Neural crest cell (in vitro differentiated cells): ENCODE data around the gene IKZF2. TPM values are rescaled to one million over a fixed set of nuclear protein-coding genes. Genes with fewer than 3 reads are reported as not detected.

Experiments
- DNase-seq: peaks from one replicate; pipeline ENCODE4 v3.0.0; 2021; ENCODE audit warnings: low read depth, mixed read lengths, low spot score
- H3K27ac Mint-ChIP-seq: one replicate; pipeline ENCODE4 v1.8.0; 2021; ENCODE audit warnings: mild to moderate bottlenecking, mixed read lengths; ENCODE audit not compliant: unreplicated experiment
- H3K27me3 Mint-ChIP-seq: 2 replicates; pipeline ENCODE4 v1.8.0; 2021; ENCODE audit warnings: low read depth, mild to moderate bottlenecking, mixed read lengths
- H3K36me3 Mint-ChIP-seq: 2 replicates; pipeline ENCODE4 v1.8.0; 2021; ENCODE audit warnings: low read depth, mild to moderate bottlenecking, mixed read lengths
- H3K4me1 Mint-ChIP-seq: 2 replicates; pipeline ENCODE4 v1.8.0; 2021; ENCODE audit warnings: mixed read lengths
- H3K4me3 Mint-ChIP-seq: one replicate; pipeline ENCODE4 v1.8.0; 2021; ENCODE audit warnings: mild to moderate bottlenecking, mixed read lengths
- H3K9me3 Mint-ChIP-seq: 2 replicates; pipeline ENCODE4 v1.8.0; 2021; ENCODE audit warnings: mixed read lengths
- total RNA-seq: library from RNA; stranded (reverse); gene quantifications from 2 replicates; pipeline ENCODE4 v1.2.1, GENCODE V29; 2021
- TF ChIP-seq, protein P1 (sequence below): fragments of 200-600 bp; sonication (generic); conservative IDR thresholded peaks from 2 replicates; pipeline ENCODE4 v1.5.0; 2021; ENCODE audit warnings: antibody characterized with exemption, mild to moderate bottlenecking

The IKZF2 gene
- total RNA-seq, 1 donor from 2014 or later = 7.3 TPM

DNA sequence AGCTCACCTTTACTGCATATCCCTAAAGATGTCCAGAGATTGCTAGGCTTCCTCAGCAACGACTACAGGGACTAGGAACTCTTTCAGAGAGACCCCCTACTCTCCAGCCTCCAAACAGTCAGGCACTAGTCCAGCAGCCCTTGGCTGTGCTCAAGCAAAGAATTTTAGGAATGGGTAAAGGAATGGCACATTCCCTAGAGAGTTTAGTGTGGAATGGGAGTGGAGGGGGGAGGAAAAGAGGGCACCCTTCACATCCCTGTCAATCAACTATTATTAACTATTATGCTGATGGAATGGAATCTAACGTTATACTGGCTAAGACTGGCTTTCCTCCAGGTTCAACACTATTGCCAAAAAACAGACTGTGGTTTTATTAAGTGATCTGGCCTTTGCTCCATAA is 64.8 kb downstream of the IKZF2 start:
- H3K27me3 Mint-ChIP-seq = no peaks in the 10 kb centered on the region
- no peaks in the 10 kb centered on the region for H3K4me1 Mint-ChIP-seq
- H3K9me3 Mint-ChIP-seq = no peaks in the 10 kb centered on the region
- DNase-seq = no peak
- no peak overlapping the region for H3K27ac Mint-ChIP-seq
- TF ChIP-seq, protein P1, sequence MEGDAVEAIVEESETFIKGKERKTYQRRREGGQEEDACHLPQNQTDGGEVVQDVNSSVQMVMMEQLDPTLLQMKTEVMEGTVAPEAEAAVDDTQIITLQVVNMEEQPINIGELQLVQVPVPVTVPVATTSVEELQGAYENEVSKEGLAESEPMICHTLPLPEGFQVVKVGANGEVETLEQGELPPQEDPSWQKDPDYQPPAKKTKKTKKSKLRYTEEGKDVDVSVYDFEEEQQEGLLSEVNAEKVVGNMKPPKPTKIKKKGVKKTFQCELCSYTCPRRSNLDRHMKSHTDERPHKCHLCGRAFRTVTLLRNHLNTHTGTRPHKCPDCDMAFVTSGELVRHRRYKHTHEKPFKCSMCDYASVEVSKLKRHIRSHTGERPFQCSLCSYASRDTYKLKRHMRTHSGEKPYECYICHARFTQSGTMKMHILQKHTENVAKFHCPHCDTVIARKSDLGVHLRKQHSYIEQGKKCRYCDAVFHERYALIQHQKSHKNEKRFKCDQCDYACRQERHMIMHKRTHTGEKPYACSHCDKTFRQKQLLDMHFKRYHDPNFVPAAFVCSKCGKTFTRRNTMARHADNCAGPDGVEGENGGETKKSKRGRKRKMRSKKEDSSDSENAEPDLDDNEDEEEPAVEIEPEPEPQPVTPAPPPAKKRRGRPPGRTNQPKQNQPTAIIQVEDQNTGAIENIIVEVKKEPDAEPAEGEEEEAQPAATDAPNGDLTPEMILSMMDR = no peak
- H3K4me3 Mint-ChIP-seq = no peak overlapping the region
- H3K36me3 Mint-ChIP-seq = no peaks in the 10 kb centered on the region

DNA sequence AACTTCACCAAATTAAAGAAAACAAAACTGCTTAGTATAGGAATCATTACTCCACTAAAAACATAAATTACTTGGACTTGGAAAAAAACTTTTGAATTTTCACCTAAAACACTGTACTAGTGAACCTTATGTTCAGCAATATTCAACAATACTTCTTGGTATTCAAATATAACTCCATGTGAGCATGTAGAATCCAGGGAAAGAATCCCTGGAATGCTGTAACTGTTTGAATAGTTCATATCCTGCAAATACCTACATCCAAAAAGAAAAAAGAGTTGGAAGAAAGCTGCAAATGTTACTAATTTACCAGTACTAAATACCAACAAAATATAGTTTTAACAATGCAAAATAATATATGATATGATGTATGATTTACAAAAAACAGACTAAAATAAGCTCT is 65.4 kb downstream of the IKZF2 start:
- H3K4me3 Mint-ChIP-seq = no peak overlapping the region
- DNase-seq = no peak
- TF ChIP-seq, protein P1 = no peak
- no peak overlapping the region for H3K27ac Mint-ChIP-seq
- no peaks in the 10 kb centered on the region for H3K4me1 Mint-ChIP-seq
- no peaks in the 10 kb centered on the region for H3K36me3 Mint-ChIP-seq
- no peaks in the 10 kb centered on the region for H3K9me3 Mint-ChIP-seq
- no peaks in the 10 kb centered on the region for H3K27me3 Mint-ChIP-seq

DNA sequence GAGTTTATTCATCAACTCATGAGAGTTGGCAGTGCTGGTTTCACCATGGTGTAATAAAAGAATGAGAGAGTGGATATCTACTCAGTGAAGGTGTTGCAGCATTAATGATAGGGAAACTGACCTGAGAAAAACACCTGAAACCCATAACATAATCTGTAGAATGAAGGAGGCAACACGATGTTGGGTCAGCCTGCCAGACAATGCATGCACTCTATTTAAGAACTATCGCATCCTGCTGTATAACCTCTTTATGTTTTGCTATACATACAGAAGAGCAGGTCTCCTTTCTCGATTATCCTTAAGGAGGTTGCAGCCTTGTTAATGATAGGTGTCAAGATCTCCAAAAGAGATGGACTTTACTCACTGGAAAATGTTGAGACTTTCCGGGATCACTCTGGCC is 65.9 kb downstream of the IKZF2 start:
- Mint-ChIP-seq H3K4me3 (no peak overlapping the region), H3K27ac (no peak overlapping the region), H3K27me3 (no peaks in the 10 kb centered on the region), H3K36me3 (no peaks in the 10 kb centered on the region), H3K4me1 (no peaks in the 10 kb centered on the region), H3K9me3 (no peaks in the 10 kb centered on the region)
- TF ChIP-seq, protein P1 = no peak
- no peak for DNase-seq

DNA sequence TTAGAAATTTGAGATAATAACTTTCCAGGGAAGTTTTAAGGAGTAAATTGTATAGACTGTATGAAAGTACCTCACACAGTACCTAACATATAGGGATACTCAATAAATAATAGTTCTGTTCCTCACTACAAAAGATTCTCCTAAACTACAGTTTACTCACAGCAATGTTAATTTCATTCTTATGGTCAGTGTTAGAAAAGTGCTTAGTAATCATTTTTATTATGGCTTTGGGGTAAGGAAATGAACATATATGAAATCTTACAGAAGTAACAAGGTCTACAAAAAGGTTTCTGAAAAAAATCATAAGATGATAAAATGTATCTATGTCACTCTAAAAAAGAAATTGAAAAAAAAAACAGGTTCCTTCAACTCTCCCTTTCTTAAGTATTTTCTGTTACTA is 67.2 kb downstream of the IKZF2 start:
- Mint-ChIP-seq H3K27ac (no peak overlapping the region), H3K9me3 (no peaks in the 10 kb centered on the region)
- TF ChIP-seq, protein P1 = no peak

DNA sequence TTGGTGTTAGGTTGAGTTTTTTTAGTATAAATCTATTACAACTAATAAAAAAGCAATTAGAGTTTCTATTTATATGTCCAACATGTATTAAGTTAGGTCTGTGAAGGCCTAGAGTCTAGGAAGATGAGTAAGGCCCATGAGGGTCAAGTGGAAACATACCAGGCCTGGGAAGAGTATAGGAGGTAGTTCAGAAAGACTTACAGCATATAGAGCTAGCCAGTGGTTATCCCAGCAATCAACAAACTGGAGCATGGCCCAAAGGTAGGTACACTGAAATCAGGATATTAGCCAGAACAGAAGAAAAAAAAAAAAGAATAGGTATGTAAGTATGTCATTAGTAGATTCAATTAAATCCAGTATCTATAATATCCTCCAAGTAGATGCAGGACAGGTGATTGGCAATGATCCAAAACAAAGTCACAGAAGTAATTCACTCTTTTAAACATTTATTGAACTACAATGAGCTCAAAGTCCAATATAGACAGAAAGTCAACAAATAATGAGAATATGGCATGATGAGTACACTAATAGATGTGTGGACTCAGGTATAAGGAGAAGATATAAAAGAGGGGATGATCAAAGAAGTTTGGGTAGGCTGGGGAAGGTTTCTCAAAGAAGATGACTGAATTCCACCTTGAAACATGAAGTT is 70.3 kb downstream of the IKZF2 start:
- Mint-ChIP-seq H3K4me3 (no peak overlapping the region), H3K9me3 (peaks cover 3% of the 10 kb centered on the region), H3K27ac (no peak overlapping the region), H3K36me3 (no peaks in the 10 kb centered on the region), H3K27me3 (no peaks in the 10 kb centered on the region), H3K4me1 (no peaks in the 10 kb centered on the region)
- no peak for DNase-seq
- TF ChIP-seq, protein P1 = no peak

More for the DNA sequence above, 67.2 kb downstream of the IKZF2 start:
- H3K4me3 Mint-ChIP-seq = no peak overlapping the region
- H3K36me3 Mint-ChIP-seq = no peaks in the 10 kb centered on the region
- no peaks in the 10 kb centered on the region for H3K27me3 Mint-ChIP-seq
- no peak for DNase-seq
- H3K4me1 Mint-ChIP-seq = no peaks in the 10 kb centered on the region
